ENCODE results near the gene MPC1.

GRCh38 chr6:166423051-166423745, 40.5 kb upstream of the MPC1 start:
- TF ChIP-seq CTCF (IDR thresholded peaks at IDR 0.05) (no peak), POLR2A (IDR thresholded peaks at IDR 0.05) (no peak)

Data from lower leg skin (tissue), 3 donors.